ENCODE measurements around the gene EEF1AKMT3.

EEF1AKMT3 gene

GRCh38 chr12:57782608-57783465 is 10.4 kb downstream of the EEF1AKMT3 start, which contains the start of gene TSFM:
TSFM (plus strand) TSS chr12:57782787; CDS start chr12:57782802, 15 bp downstream.
- DNase-seq (ENCODE audit: low spot score): peak; percentile 86
- in situ Hi-C loops (cut with MboI; ENCODE audit: low pct_unique_long_range_greater_than_20kb, low sequenced_read_pairs, unreplicated experiment): no loop called here
- TF ChIP-seq CTCF (IDR thresholded peaks at IDR 0.05; ENCODE audit: extremely low read depth, insufficient read depth, missing control alignments): peak; percentile 96

- no peak for TF ChIP-seq CTCF (IDR thresholded peaks at IDR 0.05; ENCODE audit: extremely low read depth, insufficient read depth, missing control alignments)
- in situ Hi-C loops (cut with MboI; ENCODE audit: low pct_unique_long_range_greater_than_20kb, low sequenced_read_pairs, unreplicated experiment): no loop called here
Measured at GRCh38 chr12:57783466-57783801, 11.0 kb downstream of the EEF1AKMT3 start.

GRCh38 chr12:57783861-57784260 is 11.4 kb downstream of the EEF1AKMT3 start:
- no peak for TF ChIP-seq CTCF (IDR thresholded peaks at IDR 0.05; ENCODE audit: extremely low read depth, insufficient read depth, missing control alignments)
- in situ Hi-C loops (cut with MboI; ENCODE audit: low pct_unique_long_range_greater_than_20kb, low sequenced_read_pairs, unreplicated experiment): no loop called here
- no peak for DNase-seq (ENCODE audit: low spot score)

More at GRCh38 chr12:57783466-57783801, 11.0 kb downstream of the EEF1AKMT3 start:
- no peak for DNase-seq (ENCODE audit: low spot score)

- DNase-seq (ENCODE audit: low spot score): no peak
- in situ Hi-C loops (cut with MboI; ENCODE audit: low pct_unique_long_range_greater_than_20kb, low sequenced_read_pairs, unreplicated experiment): no loop called here
- TF ChIP-seq CTCF (IDR thresholded peaks at IDR 0.05; ENCODE audit: extremely low read depth, insufficient read depth, missing control alignments): no peak
Measured at GRCh38 chr12:57793920-57794319, 21.5 kb downstream of the EEF1AKMT3 start.

GRCh38 chr12:57795354-57795753 is 22.9 kb downstream of the EEF1AKMT3 start:
- no peak for DNase-seq (ENCODE audit: low spot score)
- TF ChIP-seq CTCF (IDR thresholded peaks at IDR 0.05; ENCODE audit: extremely low read depth, insufficient read depth, missing control alignments): no peak
- in situ Hi-C loops (cut with MboI; ENCODE audit: low pct_unique_long_range_greater_than_20kb, low sequenced_read_pairs, unreplicated experiment): no loop called here

GRCh38 chr12:57796996-57797395 is 24.6 kb downstream of the EEF1AKMT3 start:
- TF ChIP-seq CTCF (IDR thresholded peaks at IDR 0.05; ENCODE audit: extremely low read depth, insufficient read depth, missing control alignments): no peak
- in situ Hi-C loops (cut with MboI; ENCODE audit: low pct_unique_long_range_greater_than_20kb, low sequenced_read_pairs, unreplicated experiment): no loop called here
- no peak for DNase-seq (ENCODE audit: low spot score)

Data from GM13977 (cell line).